HG02970 (cell line): Measurements from ENCODE around the gene AATK.
"Not testable (repeated sequence)": the region's sequence is repeated elsewhere in the genome, so short reads cannot be mapped to it uniquely, and the experiment has no call there.

Experiments
- ATAC-seq: cut with Tn5 transposase; IDR thresholded peaks from one replicate; pipeline ENCODE4 v1.9.1; 2021; ENCODE audit warnings: mild to moderate bottlenecking, moderate library complexity, moderate number of reproducible peaks; ENCODE audit not compliant: unreplicated experiment, low FRiP score

AATK gene

DNA sequence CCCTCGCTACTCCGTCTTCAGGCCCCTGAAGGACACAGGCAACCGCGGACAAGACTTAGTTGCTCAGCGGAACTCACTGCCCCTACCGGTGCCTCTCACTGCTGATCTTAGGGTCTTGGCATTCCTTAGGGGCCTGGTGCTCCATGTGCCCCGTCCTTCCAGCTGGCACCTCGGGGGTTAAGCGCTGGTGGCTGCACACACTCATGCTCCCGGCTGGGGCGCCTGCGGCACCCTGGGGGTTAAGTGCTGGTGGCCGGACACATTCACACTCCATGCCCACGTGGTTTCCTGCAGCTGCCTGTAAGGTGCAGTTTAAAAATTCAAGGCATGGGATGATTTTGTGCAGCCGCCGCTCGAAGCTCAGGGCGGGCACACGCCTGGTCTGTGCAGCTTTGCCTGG, 86.0 kb downstream of the AATK start:
- ATAC-seq: no peak

GRCh38 chr17:81078026-81078913, 87.8 kb downstream of the AATK start:
- ATAC-seq: not testable (repeated sequence)

DNA sequence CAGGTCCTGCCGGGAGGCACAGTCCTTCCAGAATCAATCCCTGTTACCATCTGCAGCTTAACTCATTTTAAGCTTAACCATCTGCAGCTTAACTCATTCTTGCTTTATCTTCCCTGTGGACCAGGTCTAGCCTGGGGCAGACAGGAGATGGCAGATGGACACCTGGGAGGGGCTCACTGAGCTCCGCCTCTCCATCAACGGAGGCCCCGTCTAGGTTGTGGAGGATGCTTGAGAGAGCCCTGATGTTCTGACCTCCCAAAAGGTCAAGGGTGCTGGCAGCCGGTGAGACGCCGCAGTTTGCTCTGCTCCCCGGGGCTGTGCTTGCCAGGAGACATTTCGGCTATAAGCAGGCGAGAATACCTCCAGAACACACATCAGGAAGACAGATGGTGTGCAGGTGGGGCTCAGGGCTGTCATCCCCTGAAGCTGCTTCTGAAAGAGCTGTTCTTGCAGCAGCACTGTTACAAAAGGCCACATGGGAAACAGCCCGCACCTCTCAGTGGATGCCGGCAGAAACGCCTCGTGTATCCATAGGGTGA, 89.8 kb downstream of the AATK start:
- no peak for ATAC-seq

DNA sequence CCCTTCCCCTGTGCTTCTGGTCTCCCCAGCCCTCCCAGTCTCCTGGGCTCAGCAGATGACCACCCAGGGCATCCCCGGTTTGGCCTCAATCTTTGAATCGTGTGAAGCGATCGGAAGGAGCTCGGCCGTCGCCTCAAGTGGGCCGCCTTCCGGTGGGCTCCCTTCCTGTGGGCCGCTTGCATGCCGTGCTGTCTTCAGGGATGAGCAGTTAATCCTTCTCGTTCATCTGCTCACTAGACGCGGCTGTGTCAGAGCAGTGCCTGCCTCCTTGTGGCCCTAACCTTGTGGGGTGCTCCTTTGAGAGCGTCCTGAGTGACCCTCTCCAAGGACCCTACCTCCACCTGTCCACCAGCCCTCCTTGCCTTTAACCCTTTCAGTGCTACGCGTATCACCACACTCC, 90.7 kb downstream of the AATK start:
- no peak for ATAC-seq

- ATAC-seq: no peak
Measured at GRCh38 chr17:81074875-81075274, 91.1 kb downstream of the AATK start.

- ATAC-seq: no peak
Measured at GRCh38 chr17:81073967-81074839, 91.8 kb downstream of the AATK start.

- no peak for ATAC-seq
Measured at GRCh38 chr17:81071761-81072741, 94.0 kb downstream of the AATK start.

DNA sequence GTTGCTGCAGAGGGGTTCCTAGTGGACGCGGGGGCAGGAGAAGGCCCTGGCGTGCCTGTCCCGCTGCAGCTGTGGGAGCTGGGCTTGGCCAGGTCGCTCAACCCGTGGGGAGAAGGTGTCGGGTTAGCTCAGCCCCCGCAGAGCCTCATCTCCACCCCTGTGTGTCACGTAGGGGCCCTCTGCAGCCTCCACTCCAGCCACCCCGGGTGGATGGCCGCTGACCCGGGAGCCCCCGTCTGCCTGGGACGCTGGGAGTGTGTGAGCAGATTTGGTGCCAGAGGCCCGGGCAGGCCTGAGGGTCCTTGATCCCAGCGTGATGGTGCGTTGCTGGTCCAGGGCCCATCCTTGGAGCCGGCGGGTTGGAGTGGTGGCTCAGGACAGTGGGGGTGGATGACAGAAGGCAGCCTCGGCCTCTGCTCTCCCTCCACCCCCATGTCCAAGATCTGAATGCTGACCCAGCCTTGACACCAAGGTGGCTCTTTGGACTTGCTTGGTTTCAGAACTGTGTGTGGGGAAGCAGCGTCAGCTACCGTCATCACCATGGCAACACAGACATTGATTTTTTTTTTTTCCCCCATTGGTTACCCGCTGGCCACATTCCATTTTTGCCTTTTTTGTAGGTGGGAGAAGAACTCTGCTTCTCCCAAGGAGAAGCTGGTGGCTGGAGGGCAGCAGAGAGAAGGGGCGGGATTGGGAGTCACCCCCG, 95.3 kb downstream of the AATK start:
- no peak for ATAC-seq

- ATAC-seq: no peak
Measured at GRCh38 chr17:81069135-81069645, 96.8 kb downstream of the AATK start.

DNA sequence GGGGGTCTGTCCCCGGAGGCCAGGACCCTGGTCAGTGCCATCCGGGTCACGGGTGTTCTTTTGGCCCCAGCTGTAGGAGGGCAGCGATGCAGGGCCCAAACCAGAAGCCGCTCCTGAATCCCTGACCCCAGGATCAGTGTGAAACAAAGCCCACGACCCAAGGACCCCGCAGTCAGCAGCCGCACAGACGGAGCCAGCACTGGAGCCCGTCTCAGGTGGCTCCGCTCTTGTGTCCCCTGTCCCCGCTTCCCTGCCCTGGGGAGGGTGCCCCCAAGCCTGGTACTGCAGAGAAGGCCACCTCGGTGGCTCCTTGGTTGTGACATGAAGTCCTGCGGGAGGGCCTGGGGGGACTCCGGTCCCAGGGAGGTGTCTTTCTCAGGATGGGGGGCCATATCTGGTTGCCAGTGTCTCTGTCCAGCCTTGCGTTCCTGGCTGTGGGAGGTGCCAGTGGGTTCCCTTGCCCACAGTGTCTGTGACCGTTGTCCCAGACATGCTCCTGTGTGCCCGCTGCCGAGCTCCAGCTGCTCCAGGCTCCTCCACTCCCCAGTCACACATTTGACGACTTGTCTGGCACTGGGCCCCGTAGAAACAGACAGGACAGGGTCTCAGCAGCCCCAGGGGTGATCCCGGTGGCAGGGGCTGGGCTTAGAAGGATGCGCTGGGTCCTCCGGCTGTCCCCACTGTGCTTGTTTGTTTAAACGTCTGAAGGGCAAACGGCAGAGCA, 97.4 kb downstream of the AATK start:
- no peak for ATAC-seq

- no peak for ATAC-seq
Measured at GRCh38 chr17:81067391-81067811, 98.6 kb downstream of the AATK start.
